ENCODE results near the gene TERT.

The TERT gene

GRCh38 chr5:1323803-1324173 is 28.9 kb upstream of the TERT start:
- no peak overlapping the region for H3K4me3 ChIP-seq (ENCODE audit: low read depth, low read length)
- TF ChIP-seq CTCF (IDR thresholded peaks at IDR 0.05; ENCODE audit: borderline replicate concordance, insufficient read depth, low read depth, low read length) = no peak

- TF ChIP-seq CTCF (IDR thresholded peaks at IDR 0.05; ENCODE audit: borderline replicate concordance, insufficient read depth, low read depth, low read length) = no peak
Measured at GRCh38 chr5:1322955-1323802, 28.3 kb upstream of the TERT start.

GRCh38 chr5:1322036-1322900 is 27.4 kb upstream of the TERT start:
- no peak overlapping the region for H3K4me3 ChIP-seq (ENCODE audit: low read depth, low read length)
- no peak for TF ChIP-seq CTCF (IDR thresholded peaks at IDR 0.05; ENCODE audit: borderline replicate concordance, insufficient read depth, low read depth, low read length)

More at GRCh38 chr5:1322955-1323802, 28.3 kb upstream of the TERT start:
- H3K4me3 ChIP-seq (ENCODE audit: low read depth, low read length) = no peak overlapping the region

- H3K4me3 ChIP-seq (ENCODE audit: low read depth, low read length) = no peak overlapping the region
- no peak for TF ChIP-seq CTCF (IDR thresholded peaks at IDR 0.05; ENCODE audit: borderline replicate concordance, insufficient read depth, low read depth, low read length)
Measured at GRCh38 chr5:1321576-1321975, 26.7 kb upstream of the TERT start.

GRCh38 chr5:1320436-1321344 is 25.8 kb upstream of the TERT start:
- TF ChIP-seq CTCF (IDR thresholded peaks at IDR 0.05; ENCODE audit: borderline replicate concordance, insufficient read depth, low read depth, low read length) = no peak
- no peak overlapping the region for H3K4me3 ChIP-seq (ENCODE audit: low read depth, low read length)

GRCh38 chr5:1319436-1320256 is 24.8 kb upstream of the TERT start:
- TF ChIP-seq CTCF (IDR thresholded peaks at IDR 0.05; ENCODE audit: borderline replicate concordance, insufficient read depth, low read depth, low read length) = peak; percentile 15; the same call in 1 of the 2 replicates
- no peak overlapping the region for H3K4me3 ChIP-seq (ENCODE audit: low read depth, low read length)

Measured in GM12875 (cell line).